A673 (cell line): ENCODE data around the gene TTC24. TPM values are rescaled to one million over a fixed set of nuclear protein-coding genes. Genes with fewer than 3 reads are reported as not detected.

Experiments used
- BruUV-seq: library from RNA; stranded (reverse); fragments of 400-500 nt; replicated peaks from 2 replicates; lab custom pipeline; 2021; lab: Mats Ljungman, UMichigan
- CTCF ChIA-PET: fragments of 300-600 bp; sonication (Branson Sonifier 250); formaldehyde crosslinking; loops from one replicate; lab custom pipeline; 2022; ENCODE audit warnings: antibody characterized with exemption; lab: Charles Lee
- POLR2A ChIA-PET: fragments of 300-600 bp; sonication (Branson Sonifier 250); formaldehyde crosslinking; loops from one replicate; lab custom pipeline; 2022; ENCODE audit warnings: antibody characterized with exemption; ENCODE audit not compliant: low non-redundant PET; lab: Charles Lee
- DNase-seq: peaks from one replicate; pipeline ENCODE4 v3.0.0-alpha.2; 2015; ENCODE audit warnings: low spot score
- H3K27ac ChIP-seq: fragments of 200-600 bp; sonication (generic); 2 replicates; pipeline ENCODE4 v1.5.1; 2016; ENCODE audit warnings: mixed run types, low read depth, mild to moderate bottlenecking, mixed read lengths, antibody characterized with exemption, low read length; ENCODE audit not compliant: poor library complexity, severe bottlenecking
- H3K27me3 ChIP-seq: fragments of 200-600 bp; sonication (generic); replicated peaks from 2 replicates; pipeline ENCODE4 v1.6.1; 2017; ENCODE audit warnings: mixed run types, low read depth, mild to moderate bottlenecking, mixed read lengths, antibody characterized with exemption, low read length; ENCODE audit not compliant: insufficient read depth, poor library complexity
- H3K36me3 ChIP-seq: fragments of 200-600 bp; sonication (generic); 2 replicates; pipeline ENCODE4 v1.6.1; 2016; ENCODE audit warnings: mixed run types, mild to moderate bottlenecking, mixed read lengths, antibody characterized with exemption, low read length; ENCODE audit not compliant: insufficient read depth, poor library complexity, severe bottlenecking
- H3K4me1 ChIP-seq: fragments of 200-600 bp; sonication (generic); 2 replicates; pipeline ENCODE4 v1.6.1; 2017; ENCODE audit warnings: mixed run types, mild to moderate bottlenecking, mixed read lengths, antibody characterized with exemption, low read length; ENCODE audit not compliant: insufficient read depth, poor library complexity, severe bottlenecking
- H3K4me3 ChIP-seq: fragments of 200-600 bp; sonication (generic); 2 replicates; pipeline ENCODE4 v1.5.1; 2016; ENCODE audit warnings: low read depth, mixed run types, mild to moderate bottlenecking, mixed read lengths, low read length; ENCODE audit not compliant: poor library complexity, severe bottlenecking
- H3K9me3 ChIP-seq: fragments of 200-600 bp; sonication (generic); 2 replicates; pipeline ENCODE4 v1.6.1; 2016; ENCODE audit warnings: mixed run types, low read depth, mild to moderate bottlenecking, mixed read lengths, antibody characterized with exemption, low read length; ENCODE audit not compliant: poor library complexity, severe bottlenecking
- CTCF ChIP-seq: fragments of 300-800, 200-600 bp; sonication (generic); conservative IDR thresholded peaks from 2 replicates; pipeline ENCODE4 v1.5.1; 2017; ENCODE audit warnings: low read depth, mild to moderate bottlenecking, antibody characterized with exemption, low read length, moderate library complexity, mixed read lengths
- EZH2 ChIP-seq: fragments of 200-600 bp; sonication (generic); IDR thresholded peaks from 2 replicates; pipeline ENCODE4 v1.6.1; 2017; ENCODE audit warnings: borderline replicate concordance, low read depth, mild to moderate bottlenecking, mixed read lengths, antibody characterized with exemption, low read length; ENCODE audit not compliant: poor library complexity, severe bottlenecking
- intact Hi-C: fragments of 100-400 bp; cut with micrococcal nuclease; formaldehyde crosslinking; loops from one replicate; pipeline ENCODE4 v1.10.0; 2022; ENCODE audit not compliant: unreplicated experiment
- total RNA-seq: library from RNA; stranded (reverse); gene quantifications from 2 replicates; pipeline ENCODE4 v1.2.3, GENCODE V29; 2021

The TTC24 gene
- total RNA-seq, 1 experiment from 2014 or later, result not detected

- Histone ChIP-seq H3K9me3 (no peaks in the 10 kb centered on the region), H3K36me3 (no peaks in the 10 kb centered on the region), H3K27me3 (peaks cover 20% of the 10 kb centered on the region), H3K27ac (no peak overlapping the region), H3K4me3 (no peak overlapping the region), H3K4me1 (peaks cover 4% of the 10 kb centered on the region)
- TF ChIP-seq EZH2 (no peak), CTCF (no peak)
- peak; percentile 58 for DNase-seq
- intact Hi-C loops, result no loop called here
- POLR2A ChIA-PET, result no interaction called here
- no TSS peak for BruUV-seq
- CTCF ChIA-PET, result no interaction called here
Measured at GRCh38 chr1:156616463-156616862, 36.9 kb downstream of the TTC24 start.

GRCh38 chr1:156618853-156619581 lies 39.5 kb downstream of the TTC24 start, which contains the start of gene HAPLN2:
HAPLN2 (plus strand) TSS chr1:156619415; CDS start chr1:156623491, 4,076 bp downstream.
- Histone ChIP-seq H3K4me3 (no peak within 1 kb of the TSS), H3K9me3 (no peaks in the 10 kb centered on the region), H3K27me3 (peaks cover 44% of the 10 kb centered on the region), H3K4me1 (peaks cover 5% of the 10 kb centered on the region), H3K36me3 (no peaks in the 10 kb centered on the region), H3K27ac (no peak within 1 kb of the TSS)
- no peak for TF ChIP-seq EZH2
- peak; percentile 58 for TF ChIP-seq CTCF
- CTCF ChIA-PET, result interaction anchor here (0.5 to 0.6 kb wide), 2 partner anchors 86 to 119 kb away, joined by 3 read pairs; partner anchors contain the start of gene MEF2D
- peak; percentile 42 for DNase-seq
- POLR2A ChIA-PET, result interaction anchor here (0.7 kb wide), 1 partner anchor 25 kb away, joined by 3 read pairs; no protein-coding TSS in a partner anchor
- no TSS peak for BruUV-seq
- intact Hi-C loops, result no loop called here

GRCh38 chr1:156619582-156619955 lies 40.0 kb downstream of the TTC24 start:
- Histone ChIP-seq H3K4me1 (peaks cover 9% of the 10 kb centered on the region), H3K27me3 (peaks cover 50% of the 10 kb centered on the region), H3K4me3 (no peak overlapping the region), H3K36me3 (no peaks in the 10 kb centered on the region), H3K27ac (no peak overlapping the region), H3K9me3 (no peaks in the 10 kb centered on the region)
- POLR2A ChIA-PET, result interaction anchor here (0.7 kb wide), 1 partner anchor 25 kb away, joined by 3 read pairs; no protein-coding TSS in a partner anchor
- intact Hi-C loops, result no loop called here
- DNase-seq, result no peak
- no peak for TF ChIP-seq EZH2
- no peak; the same call in 1 of the 2 replicates for TF ChIP-seq CTCF
- BruUV-seq, result no TSS peak
- CTCF ChIA-PET, result interaction anchor here (0.6 kb wide), 1 partner anchor 85 kb away, joined by 3 read pairs; no protein-coding TSS in a partner anchor
